ENCODE data around the gene KATNIP.

KATNIP gene

GRCh38 chr16:27596411-27596810 is 46.5 kb downstream of the KATNIP start:
- Histone ChIP-seq H3K9me3 (ENCODE audit: control insufficient read depth in 1 of 2, low read length in 2 of 2) (no peaks in the 10 kb centered on the region), H3K27ac (ENCODE audit: low read depth, low read length) (no peak overlapping the region), H3K4me3 (ENCODE audit: low read depth in 1 of 2, low read length in 2 of 2) (no peak overlapping the region)

GRCh38 chr16:27597361-27597760 is 47.4 kb downstream of the KATNIP start:
- Histone ChIP-seq H3K27me3 (ENCODE audit: control insufficient read depth in 1 of 2, insufficient read depth in 2 of 2, low read length in 2 of 2) (no peaks in the 10 kb centered on the region), H3K4me1 (ENCODE audit: control insufficient read depth in 1 of 2, insufficient read depth in 2 of 2, low read length in 2 of 2) (no peaks in the 10 kb centered on the region), H3K36me3 (ENCODE audit: control insufficient read depth in 1 of 2, insufficient read depth in 2 of 2, low read length in 2 of 2) (no peaks in the 10 kb centered on the region), H3K27ac (ENCODE audit: low read depth, low read length) (no peak overlapping the region), H3K9ac (ENCODE audit: low read depth in 1 of 2, low read length in 2 of 2) (no peak overlapping the region), H3K4me3 (ENCODE audit: low read depth in 1 of 2, low read length in 2 of 2) (no peak overlapping the region), H3K9me3 (ENCODE audit: control insufficient read depth in 1 of 2, low read length in 2 of 2) (no peaks in the 10 kb centered on the region)

More at GRCh38 chr16:27596411-27596810, 46.5 kb downstream of the KATNIP start:
- Histone ChIP-seq H3K36me3 (ENCODE audit: control insufficient read depth in 1 of 2, insufficient read depth in 2 of 2, low read length in 2 of 2) (no peaks in the 10 kb centered on the region), H3K9ac (ENCODE audit: low read depth in 1 of 2, low read length in 2 of 2) (no peak overlapping the region), H3K27me3 (ENCODE audit: control insufficient read depth in 1 of 2, insufficient read depth in 2 of 2, low read length in 2 of 2) (no peaks in the 10 kb centered on the region), H3K4me1 (ENCODE audit: control insufficient read depth in 1 of 2, insufficient read depth in 2 of 2, low read length in 2 of 2) (no peaks in the 10 kb centered on the region)

DNA sequence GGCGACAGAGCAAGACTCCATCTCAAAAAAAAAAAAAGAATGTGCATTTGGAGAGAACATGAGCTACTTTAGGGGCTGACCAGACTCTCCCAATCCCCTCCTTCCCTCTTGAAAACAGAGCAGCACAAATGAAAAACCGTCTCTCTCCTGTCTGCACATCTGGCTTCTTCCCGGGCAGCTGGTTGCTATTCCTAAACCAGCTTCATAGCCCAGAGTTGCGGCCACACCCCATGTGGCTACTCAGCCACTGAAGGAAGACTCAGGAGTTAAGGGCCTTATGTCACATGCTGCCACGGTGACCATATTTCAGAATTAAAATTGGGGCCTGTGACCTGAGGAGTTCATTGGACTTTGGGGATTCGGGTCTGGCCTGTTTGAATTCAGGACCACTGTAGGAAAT is 48.3 kb downstream of the KATNIP start:
- H3K4me3 ChIP-seq (ENCODE audit: low read depth in 1 of 2, low read length in 2 of 2), result no peak overlapping the region
- no peak overlapping the region for H3K9ac ChIP-seq (ENCODE audit: low read depth in 1 of 2, low read length in 2 of 2)
- no peak overlapping the region for H3K27ac ChIP-seq (ENCODE audit: low read depth, low read length)
- H3K4me1 ChIP-seq (ENCODE audit: control insufficient read depth in 1 of 2, insufficient read depth in 2 of 2, low read length in 2 of 2), result no peaks in the 10 kb centered on the region
- H3K9me3 ChIP-seq (ENCODE audit: control insufficient read depth in 1 of 2, low read length in 2 of 2), result no peaks in the 10 kb centered on the region
- H3K27me3 ChIP-seq (ENCODE audit: control insufficient read depth in 1 of 2, insufficient read depth in 2 of 2, low read length in 2 of 2), result no peaks in the 10 kb centered on the region
- H3K36me3 ChIP-seq (ENCODE audit: control insufficient read depth in 1 of 2, insufficient read depth in 2 of 2, low read length in 2 of 2), result no peaks in the 10 kb centered on the region

- no peak overlapping the region for H3K27ac ChIP-seq (ENCODE audit: low read depth, low read length)
- H3K4me1 ChIP-seq (ENCODE audit: control insufficient read depth in 1 of 2, insufficient read depth in 2 of 2, low read length in 2 of 2), result no peaks in the 10 kb centered on the region
- H3K4me3 ChIP-seq (ENCODE audit: low read depth in 1 of 2, low read length in 2 of 2), result no peak overlapping the region
- no peaks in the 10 kb centered on the region for H3K36me3 ChIP-seq (ENCODE audit: control insufficient read depth in 1 of 2, insufficient read depth in 2 of 2, low read length in 2 of 2)
- H3K27me3 ChIP-seq (ENCODE audit: control insufficient read depth in 1 of 2, insufficient read depth in 2 of 2, low read length in 2 of 2), result no peaks in the 10 kb centered on the region
- H3K9me3 ChIP-seq (ENCODE audit: control insufficient read depth in 1 of 2, low read length in 2 of 2), result no peaks in the 10 kb centered on the region
- no peak overlapping the region for H3K9ac ChIP-seq (ENCODE audit: low read depth in 1 of 2, low read length in 2 of 2)
Measured at GRCh38 chr16:27598931-27599565, 49.1 kb downstream of the KATNIP start.

DNA sequence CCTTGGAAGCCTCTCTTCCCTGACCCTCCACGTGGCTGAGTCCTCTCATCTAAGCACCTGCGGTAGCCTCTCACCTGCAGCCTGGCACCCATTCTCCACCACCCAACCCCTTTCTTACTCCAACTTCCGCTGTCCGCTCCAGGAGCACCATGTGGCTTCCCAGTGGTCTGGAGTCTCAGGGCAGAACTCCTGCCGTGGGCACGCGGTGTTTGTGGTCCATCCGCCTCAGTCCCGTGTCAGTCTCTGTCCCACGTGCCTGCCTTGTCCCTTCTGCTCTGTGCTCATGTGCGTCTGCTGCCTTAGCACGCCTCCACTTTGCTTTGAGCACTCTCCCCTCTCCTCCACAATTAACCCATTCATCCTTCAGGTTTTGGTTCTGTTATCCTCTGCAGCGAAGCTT is 49.7 kb downstream of the KATNIP start:
- Histone ChIP-seq H3K9ac (ENCODE audit: low read depth in 1 of 2, low read length in 2 of 2) (no peak overlapping the region), H3K9me3 (ENCODE audit: control insufficient read depth in 1 of 2, low read length in 2 of 2) (no peaks in the 10 kb centered on the region), H3K4me3 (ENCODE audit: low read depth in 1 of 2, low read length in 2 of 2) (no peak overlapping the region), H3K4me1 (ENCODE audit: control insufficient read depth in 1 of 2, insufficient read depth in 2 of 2, low read length in 2 of 2) (no peaks in the 10 kb centered on the region), H3K27ac (ENCODE audit: low read depth, low read length) (no peak overlapping the region), H3K27me3 (ENCODE audit: control insufficient read depth in 1 of 2, insufficient read depth in 2 of 2, low read length in 2 of 2) (no peaks in the 10 kb centered on the region), H3K36me3 (ENCODE audit: control insufficient read depth in 1 of 2, insufficient read depth in 2 of 2, low read length in 2 of 2) (no peaks in the 10 kb centered on the region)
